Urinary bladder (tissue), 4 donors: ENCODE data around the gene ZNF200. TPM values are rescaled to one million over a fixed set of nuclear protein-coding genes. Genes with fewer than 3 reads are reported as not detected.
"Not testable (repeated sequence)": the region's sequence is repeated elsewhere in the genome, so short reads cannot be mapped to it uniquely, and the experiment has no call there.

ENCODE experiments used
- DNase-seq: peaks from one replicate; pipeline ENCODE4 v3.0.0-alpha.2; 2015; ENCODE audit errors: extremely low spot score
- H3K27ac ChIP-seq: one replicate; pipeline ENCODE4 v1.5.1; 2013; ENCODE audit warnings: low read depth, mild to moderate bottlenecking, moderate library complexity
- H3K36me3 ChIP-seq: one replicate; pipeline ENCODE4 v1.6.1; 2013; ENCODE audit warnings: mild to moderate bottlenecking, moderate library complexity; ENCODE audit not compliant: insufficient read depth
- H3K4me1 ChIP-seq: one replicate; pipeline ENCODE4 v1.6.1; 2013; ENCODE audit warnings: mild to moderate bottlenecking, moderate library complexity; ENCODE audit not compliant: insufficient read depth
- H3K4me3 ChIP-seq: one replicate; pipeline ENCODE4 v1.5.1; 2013; ENCODE audit warnings: low read depth, low read length
- WGBS: extraction: QIAGEN DNeasy Blood & Tissue Kit; methylation state at CpG from one replicate; pipeline ENCODE4 v1.1.7; 2013; 5-methylcytosine and 5-hydroxymethylcytosine counted together
- polyA plus RNA-seq: library from polyadenylated mRNA; stranded (reverse); fragments of 200-250 nt; gene quantifications from one replicate; pipeline ENCODE4 v1.2.3, GENCODE V29; 2013
- total RNA-seq: library from RNA; depleted of rRNA; stranded (reverse); fragments of >200 nt; gene quantifications from one replicate; pipeline ENCODE4 v1.2.3, GENCODE V29; 2014
- donor health status: healthy with polysubstance abuse.
- donor health status: healthy.

ZNF200 gene
- total and polyA plus RNA-seq, 2 donors, result 5.2 to 15.2 TPM

DNA sequence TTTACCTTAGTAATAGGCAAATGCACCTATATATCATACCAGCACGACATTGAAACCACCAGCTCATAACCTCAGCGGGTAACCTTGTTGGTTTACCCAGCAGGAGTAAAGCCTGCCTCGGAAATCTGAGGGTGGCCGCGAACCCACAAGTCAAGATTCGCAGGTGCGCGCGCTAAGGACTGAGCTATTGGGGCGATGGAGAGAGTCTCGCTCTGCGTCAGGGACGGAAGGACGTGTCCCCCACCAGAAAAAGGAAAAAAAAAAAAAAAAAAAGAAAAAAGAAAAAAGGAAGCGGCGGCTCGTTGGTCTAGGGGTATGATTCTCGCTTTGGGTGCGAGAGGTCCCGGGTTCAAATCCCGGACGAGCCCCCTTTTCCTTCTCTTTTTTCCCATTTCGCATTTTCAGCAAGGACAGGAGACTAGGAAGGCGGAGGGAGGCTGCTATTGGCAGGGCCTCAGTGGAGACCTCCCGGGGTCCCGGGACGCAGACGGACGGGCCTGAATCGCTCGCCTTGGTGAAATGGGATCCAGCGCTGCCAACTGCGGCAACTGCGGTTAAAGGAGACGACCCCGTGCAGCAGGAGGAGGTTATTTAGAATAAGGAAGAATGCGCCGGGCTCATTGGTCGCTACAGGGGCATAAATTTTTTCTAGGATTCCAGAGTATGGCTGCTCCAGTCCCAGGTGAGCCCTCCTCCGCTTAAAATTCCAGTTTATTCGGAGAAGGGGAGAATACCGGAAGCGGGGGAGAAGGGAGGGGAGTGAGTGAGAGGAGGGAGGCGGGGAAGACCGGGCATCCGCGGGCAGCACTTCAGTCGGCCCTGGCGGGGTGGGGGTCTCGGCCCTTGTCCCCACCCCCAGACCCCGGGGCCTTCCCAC lies 46.9 kb downstream of the ZNF200 start, which contains the start of gene OR1F1:
OR1F1 (plus strand) TSS at position 407 of the 877 bp plus-strand sequence.
- H3K4me3 ChIP-seq, result peak within 1 kb of the TSS; percentile 16
- H3K4me1 ChIP-seq, result peaks cover 2% of the 10 kb centered on the region
- WGBS, result 1% methylated on average over 51 of the region's 51 CpGs
- no peak within 1 kb of the TSS for H3K27ac ChIP-seq
- no peak for DNase-seq
- H3K36me3 ChIP-seq, result no peaks in the 10 kb centered on the region

DNA sequence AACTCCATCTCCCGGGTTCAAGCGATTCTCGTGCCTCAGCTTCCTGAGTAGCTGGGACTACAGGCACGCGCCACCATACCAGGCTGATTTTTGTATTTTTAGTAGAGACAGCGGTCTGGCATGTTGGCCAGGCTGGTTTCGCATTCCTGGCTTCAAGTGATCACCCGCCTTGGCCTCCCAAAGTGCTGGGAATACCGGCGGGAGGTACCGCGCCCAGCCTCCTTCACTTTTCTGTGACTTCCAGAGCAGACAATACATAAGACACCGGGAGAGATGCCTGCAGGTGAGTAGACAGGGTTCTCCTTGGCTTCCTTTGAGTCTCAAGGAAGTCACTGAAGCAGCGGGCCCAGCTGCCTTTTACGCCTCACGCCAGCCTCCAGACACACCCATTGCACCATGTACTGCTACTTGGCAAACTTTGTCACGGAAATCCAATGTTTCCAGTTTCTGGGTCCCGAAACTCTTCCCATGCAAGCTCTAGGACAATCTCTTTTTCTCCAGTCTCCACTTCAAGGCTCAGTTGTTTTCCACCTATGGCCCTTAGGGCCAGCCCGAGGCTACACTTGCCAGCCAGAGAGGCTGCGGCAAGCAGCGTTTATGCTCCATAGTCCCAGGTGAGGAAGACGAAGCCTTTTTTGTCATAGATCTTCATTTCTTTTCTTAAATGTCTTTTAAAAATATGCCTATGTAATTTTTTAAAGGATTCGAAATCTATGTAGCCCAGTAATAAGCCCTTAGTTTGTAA lies 47.8 kb downstream of the ZNF200 start:
- peaks cover 2% of the 10 kb centered on the region for H3K4me1 ChIP-seq
- no peak for DNase-seq
- no peak overlapping the region for H3K4me3 ChIP-seq
- 77% methylated on average over 23 of the region's 23 CpGs for WGBS
- no peak overlapping the region for H3K27ac ChIP-seq
- H3K36me3 ChIP-seq, result no peaks in the 10 kb centered on the region

DNA sequence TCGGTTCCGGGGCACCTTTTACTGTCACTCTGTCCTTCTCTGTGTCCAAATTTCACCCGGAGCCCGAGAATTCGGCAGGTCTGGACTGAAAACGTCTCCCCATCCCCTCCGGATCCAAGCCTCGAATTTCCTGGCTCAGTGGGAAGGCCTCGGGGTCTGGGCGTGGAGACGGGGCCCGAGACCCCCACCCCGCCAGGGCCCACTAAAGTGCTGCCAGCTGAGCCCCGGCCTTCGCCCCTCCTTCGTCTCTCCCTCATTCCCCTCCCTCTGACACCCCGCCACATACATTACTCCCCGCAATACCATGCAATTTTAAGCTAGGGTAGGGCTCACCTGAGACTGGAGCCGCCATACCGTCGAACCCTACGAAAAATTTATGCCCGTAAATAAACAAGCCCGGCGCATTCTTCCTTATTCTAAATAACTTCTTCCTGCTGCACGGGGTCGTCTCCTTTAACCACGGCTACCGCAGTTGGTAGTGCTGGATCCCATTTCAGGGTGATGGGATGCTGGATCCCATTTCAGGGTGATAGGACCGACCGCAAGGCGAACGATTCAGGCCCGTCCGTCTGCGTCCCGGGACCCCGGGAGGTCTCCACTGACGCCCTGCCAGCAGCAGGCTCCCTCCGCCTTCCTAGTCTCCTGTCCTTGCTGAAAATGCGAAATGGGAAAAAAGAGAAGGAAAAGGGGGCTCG lies 51.4 kb downstream of the ZNF200 start:
- peak overlapping the region; percentile 4 for H3K4me3 ChIP-seq
- no peak for DNase-seq
- 2% methylated on average over 42 of the region's 42 CpGs for WGBS
- H3K36me3 ChIP-seq, result no peaks in the 10 kb centered on the region
- H3K27ac ChIP-seq, result no peak overlapping the region
- no peaks in the 10 kb centered on the region for H3K4me1 ChIP-seq

DNA sequence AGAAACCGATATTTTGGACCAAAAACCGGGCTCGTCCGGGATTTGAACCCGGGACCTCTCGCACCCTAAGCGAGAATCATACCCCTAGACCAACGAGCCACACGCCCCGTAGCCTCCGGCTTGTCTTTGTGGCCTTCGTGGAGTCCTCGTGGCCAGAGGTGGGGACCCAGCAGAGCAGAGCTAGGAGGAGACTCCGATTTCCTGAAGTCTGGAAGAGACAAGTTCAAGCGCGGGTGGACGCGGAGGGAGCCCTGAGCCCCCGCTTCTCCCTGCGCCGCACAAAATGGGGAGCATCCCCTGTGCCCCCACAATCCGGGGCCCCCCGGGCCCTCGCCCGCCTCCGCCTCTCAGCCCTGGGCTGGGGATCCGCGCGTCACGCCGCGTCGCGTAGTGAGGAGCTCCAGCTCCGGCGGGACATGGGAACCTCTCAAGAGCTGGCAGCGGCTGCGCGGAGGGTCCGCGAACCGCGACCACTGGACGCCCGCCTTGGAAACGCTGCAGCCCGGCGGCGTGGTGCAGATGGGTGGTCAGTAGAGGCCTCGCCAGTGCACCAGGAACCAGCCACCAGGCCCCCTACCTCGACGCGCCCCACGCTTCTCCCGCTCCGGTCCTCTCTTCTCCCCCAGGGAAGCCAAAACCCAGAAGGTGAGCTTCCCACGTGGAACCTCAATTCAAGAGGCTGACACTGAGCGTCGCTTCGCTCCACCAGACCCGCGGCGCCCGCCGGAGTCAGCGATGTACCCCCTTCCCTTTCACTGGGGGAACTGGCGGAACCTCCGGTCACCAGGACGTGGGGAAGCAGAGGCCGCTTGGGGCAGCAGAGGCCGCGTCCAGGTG lies 52.1 kb downstream of the ZNF200 start:
- Histone ChIP-seq H3K27ac (no peak overlapping the region), H3K4me3 (peak overlapping the region; percentile 4), H3K4me1 (no peaks in the 10 kb centered on the region), H3K36me3 (no peaks in the 10 kb centered on the region)
- DNase-seq, result no peak
- WGBS, result under 1% methylated on average over 72 of the region's 72 CpGs

DNA sequence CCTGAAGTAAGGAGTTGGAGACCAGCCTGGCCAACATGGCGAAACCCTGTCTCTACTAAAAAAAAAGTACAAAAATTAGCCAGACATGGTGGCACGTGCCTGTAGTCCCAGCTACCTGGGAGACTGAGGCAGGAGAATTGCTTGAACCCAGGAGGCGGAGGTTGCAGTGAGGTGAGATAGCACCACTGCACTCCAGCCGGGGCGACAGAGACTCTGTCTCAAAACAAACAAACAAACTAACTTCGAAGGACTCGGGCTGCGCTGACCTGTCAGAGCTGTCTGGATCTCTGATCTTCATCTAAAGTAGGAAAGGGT lies 52.7 kb downstream of the ZNF200 start:
- H3K36me3 ChIP-seq, H3K4me3 ChIP-seq, H3K4me1 ChIP-seq, DNase-seq, H3K27ac ChIP-seq: not testable (repeated sequence)
- WGBS, result 34% methylated on average over 8 of the region's 8 CpGs

DNA sequence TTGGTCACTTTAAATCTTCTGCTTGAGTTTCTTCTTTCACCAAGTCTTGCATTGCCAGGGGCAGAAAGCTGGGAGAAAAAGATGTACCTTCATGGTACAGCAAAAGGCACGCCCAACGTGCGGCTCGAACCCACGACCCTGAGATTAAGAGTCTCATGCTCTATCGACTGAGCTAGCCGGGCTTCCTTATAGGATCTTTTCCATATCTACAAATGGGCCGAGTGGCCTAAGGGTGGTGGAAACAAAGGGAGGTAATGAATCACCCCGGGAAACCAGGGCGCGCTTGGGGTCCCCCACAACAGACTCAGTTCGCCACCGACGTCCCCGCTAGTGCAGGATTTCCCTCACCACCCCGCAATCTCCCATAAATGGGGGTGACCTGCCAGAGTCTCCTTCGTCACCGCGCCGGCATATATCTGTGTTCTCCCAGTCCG lies 54.5 kb downstream of the ZNF200 start:
- 27% methylated on average over 21 of the region's 21 CpGs for WGBS
- Histone ChIP-seq H3K27ac (no peak overlapping the region), H3K4me3 (no peak overlapping the region), H3K36me3 (no peaks in the 10 kb centered on the region), H3K4me1 (no peaks in the 10 kb centered on the region)
- no peak for DNase-seq

DNA sequence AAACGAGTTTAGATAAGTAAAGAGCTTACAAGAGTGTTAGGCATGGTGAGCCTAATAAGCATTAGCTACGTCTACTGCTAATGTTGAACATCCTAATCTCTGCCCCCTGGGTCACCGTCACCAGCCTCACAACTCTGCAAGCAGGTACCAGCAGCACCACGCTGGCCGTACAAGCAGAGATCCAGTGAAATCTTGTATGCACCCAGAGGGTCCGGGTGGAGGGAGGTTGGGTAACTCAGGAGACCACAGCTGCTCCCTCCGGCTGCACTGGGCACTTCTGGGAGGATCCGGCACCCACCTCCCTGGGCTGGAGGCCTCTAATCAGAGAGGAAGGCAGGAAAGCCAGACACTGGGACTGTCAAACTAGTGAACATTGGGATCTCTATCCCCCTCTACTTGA lies 55.3 kb downstream of the ZNF200 start:
- no peaks in the 10 kb centered on the region for H3K4me1 ChIP-seq
- WGBS, result 69% methylated on average over 8 of the region's 8 CpGs
- DNase-seq, result no peak
- no peaks in the 10 kb centered on the region for H3K36me3 ChIP-seq
- no peak overlapping the region for H3K4me3 ChIP-seq
- H3K27ac ChIP-seq, result no peak overlapping the region

DNA sequence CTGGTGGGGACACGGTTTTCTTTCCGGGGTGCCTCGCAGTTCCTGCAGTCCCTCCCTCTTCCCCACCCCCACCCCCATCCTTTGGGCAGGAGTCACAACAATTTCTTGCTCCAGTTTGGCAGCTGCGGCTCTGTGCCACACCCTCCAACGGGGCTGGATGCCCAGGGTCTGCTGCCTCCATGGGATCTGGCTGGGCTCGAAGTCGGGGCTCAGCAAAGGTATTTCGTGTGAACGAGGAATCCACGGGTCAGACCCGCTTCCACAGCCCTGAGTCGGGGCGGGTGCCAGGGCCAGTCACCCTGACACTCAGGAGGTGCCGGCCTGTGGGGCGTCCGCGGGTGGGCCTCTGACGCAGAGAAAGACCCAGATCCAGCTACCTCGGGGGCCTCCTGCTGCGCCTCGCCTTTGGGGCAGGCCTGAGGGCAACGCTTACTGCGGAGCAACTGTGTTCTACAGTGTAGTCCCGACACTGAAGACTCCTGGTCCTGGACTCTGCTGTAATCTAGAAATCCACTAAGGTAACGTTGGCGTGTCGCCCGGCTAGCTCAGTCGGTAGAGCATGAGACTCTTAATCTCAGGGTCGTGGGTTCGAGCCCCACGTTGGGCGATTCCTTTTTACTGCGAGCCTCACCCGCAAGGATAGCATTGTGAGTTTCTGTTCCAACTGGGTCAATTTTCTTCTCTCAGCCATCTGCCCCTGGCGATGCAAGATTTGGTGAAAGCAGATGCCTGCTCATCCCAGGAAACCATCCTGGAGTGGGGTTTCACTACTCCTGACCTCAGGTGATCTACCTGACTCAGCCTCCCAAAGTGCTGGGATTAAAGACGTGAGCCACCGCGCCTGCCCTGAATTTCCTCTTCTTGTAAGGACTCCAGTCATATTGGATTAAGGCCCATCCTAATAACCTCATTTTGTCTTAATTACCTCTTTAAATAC lies 59.5 kb downstream of the ZNF200 start:
- Histone ChIP-seq H3K4me1 (no peaks in the 10 kb centered on the region), H3K27ac (no peak overlapping the region), H3K36me3 (no peaks in the 10 kb centered on the region), H3K4me3 (no peak overlapping the region)
- 10% methylated on average over 39 of the region's 39 CpGs for WGBS
- DNase-seq, result no peak

DNA sequence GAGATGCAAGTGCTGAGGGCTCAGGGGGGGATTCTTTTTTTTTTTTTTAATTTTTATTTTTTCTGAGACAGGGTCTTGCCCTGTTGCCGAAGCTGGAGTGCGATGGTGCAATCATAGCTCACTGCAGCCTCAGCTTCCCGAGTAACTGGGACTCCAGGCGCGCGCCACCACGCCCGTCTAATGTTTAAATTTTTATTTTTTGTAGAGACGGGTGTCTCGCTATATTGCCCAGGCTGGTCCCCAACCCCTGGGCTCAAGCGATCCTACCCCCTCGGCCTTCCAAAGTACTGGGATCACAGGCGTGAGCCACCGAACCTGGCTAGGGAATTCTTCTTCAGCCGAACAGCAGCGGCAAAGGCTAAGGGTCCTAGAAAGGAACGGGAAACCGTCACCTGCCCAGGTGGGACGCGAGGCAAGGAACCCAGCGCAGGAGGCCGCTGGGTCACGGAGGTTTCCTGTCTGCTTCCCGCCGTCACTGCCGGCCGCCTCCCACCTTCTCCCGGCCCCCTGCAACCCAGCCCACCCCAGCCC lies 60.3 kb downstream of the ZNF200 start:
- Histone ChIP-seq H3K4me3 (no peak overlapping the region), H3K4me1 (no peaks in the 10 kb centered on the region), H3K27ac (no peak overlapping the region), H3K36me3 (no peaks in the 10 kb centered on the region)
- WGBS, result 19% methylated on average over 28 of the region's 28 CpGs
- no peak for DNase-seq

DNA sequence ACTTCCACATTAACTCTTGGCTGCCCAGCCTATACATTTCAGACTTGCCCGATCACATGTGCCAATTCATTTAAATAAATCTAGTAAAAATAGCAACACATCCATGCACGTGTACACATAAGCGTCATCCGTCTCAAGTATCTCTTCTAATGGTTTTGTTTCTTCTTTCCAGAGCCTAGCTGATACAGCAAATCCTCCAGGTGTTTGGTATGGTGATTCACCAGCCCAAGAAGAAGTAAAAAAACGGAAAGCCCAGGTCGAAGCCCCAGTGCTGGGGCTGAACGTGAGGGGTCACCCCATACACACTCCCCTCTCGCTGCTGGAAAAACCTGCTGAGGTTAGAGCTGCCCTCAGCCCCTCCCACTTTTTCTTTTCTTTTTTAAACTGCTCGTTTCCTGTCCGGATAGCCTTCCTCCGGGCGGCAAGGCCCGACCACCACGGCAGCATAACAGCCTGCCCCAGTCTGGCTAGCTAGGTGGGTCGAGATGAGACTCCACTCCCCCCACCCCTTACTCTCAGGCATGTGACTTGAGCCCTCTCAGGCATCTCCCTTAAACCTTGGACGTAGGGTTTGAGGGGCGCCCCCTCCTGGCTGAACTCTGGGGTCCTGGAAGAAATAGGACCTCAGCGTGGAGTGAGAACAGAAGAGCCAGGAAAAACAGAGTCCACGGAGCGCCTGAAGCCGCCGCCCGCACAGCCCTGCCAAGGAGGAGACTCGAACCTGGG lies 60.9 kb downstream of the ZNF200 start:
- no peak overlapping the region for H3K27ac ChIP-seq
- WGBS, result 4% methylated on average over 24 of the region's 24 CpGs
- H3K4me1 ChIP-seq, result no peaks in the 10 kb centered on the region
- DNase-seq, result no peak
- no peak overlapping the region for H3K4me3 ChIP-seq
- no peaks in the 10 kb centered on the region for H3K36me3 ChIP-seq
